GM06990 (cell line): Measurements from ENCODE around the gene TLDC2.
"Not testable (repeated sequence)": the region's sequence is repeated elsewhere in the genome, so short reads cannot be mapped to it uniquely, and the experiment has no call there.

ENCODE experiments used
- DNase-seq: peaks from one replicate; pipeline ENCODE4 v3.0.0-alpha.2; 2011; ENCODE audit not compliant: insufficient read length; ENCODE audit errors: extremely low read depth
- H3K27me3 ChIP-seq: replicated peaks from 2 replicates; pipeline ENCODE4 v1.6.0; 2011; ENCODE audit warnings: low read length; ENCODE audit not compliant: control insufficient read depth, insufficient read depth
- H3K36me3 ChIP-seq: 2 replicates; pipeline ENCODE4 v1.5.1; 2011; ENCODE audit warnings: low read length; ENCODE audit not compliant: control insufficient read depth, insufficient read depth
- H3K4me3 ChIP-seq: replicated peaks from 2 replicates; pipeline ENCODE4 v1.5.1; 2011; ENCODE audit warnings: low read depth, mild to moderate bottlenecking, control low read depth, low read length
- CTCF ChIP-seq: IDR thresholded peaks from 2 replicates; pipeline ENCODE4 v1.5.1; 2011; ENCODE audit warnings: low read length, control low read depth, mild to moderate bottlenecking, inconsistent platforms; ENCODE audit not compliant: insufficient read depth, poor library complexity, severe bottlenecking

The TLDC2 gene

GRCh38 chr20:36872852-36873251 lies 3.1 kb upstream of the TLDC2 start:
- TF ChIP-seq CTCF = no peak
- Histone ChIP-seq H3K36me3 (no peaks in the 10 kb centered on the region), H3K4me3 (no peak overlapping the region), H3K27me3 (no peaks in the 10 kb centered on the region)
- DNase-seq = no peak

GRCh38 chr20:36873498-36874189 lies 2.3 kb upstream of the TLDC2 start:
- H3K27me3 ChIP-seq = no peaks in the 10 kb centered on the region
- no peak for DNase-seq
- no peaks in the 10 kb centered on the region for H3K36me3 ChIP-seq
- no peak for TF ChIP-seq CTCF
- H3K4me3 ChIP-seq = no peak overlapping the region

GRCh38 chr20:36875093-36875492 lies 845 bp upstream of the TLDC2 start:
- not testable (repeated sequence) for H3K4me3 ChIP-seq, DNase-seq, H3K36me3 ChIP-seq, H3K27me3 ChIP-seq

- no peaks in the 10 kb centered on the region for H3K36me3 ChIP-seq
- no peak for TF ChIP-seq CTCF
- no peak for DNase-seq
- H3K4me3 ChIP-seq = no peak overlapping the region
- H3K27me3 ChIP-seq = no peaks in the 10 kb centered on the region
Measured at GRCh38 chr20:36876473-36876833, 515 bp downstream of the TLDC2 start.

- no peak for DNase-seq
- no peak overlapping the region for H3K4me3 ChIP-seq
- no peaks in the 10 kb centered on the region for H3K36me3 ChIP-seq
- no peaks in the 10 kb centered on the region for H3K27me3 ChIP-seq
- no peak for TF ChIP-seq CTCF
Measured at GRCh38 chr20:36878941-36879340, 3.0 kb downstream of the TLDC2 start.

GRCh38 chr20:36880741-36881250 lies 4.9 kb downstream of the TLDC2 start:
- no peaks in the 10 kb centered on the region for H3K36me3 ChIP-seq
- no peak for TF ChIP-seq CTCF
- no peak overlapping the region for H3K4me3 ChIP-seq
- no peak for DNase-seq
- no peaks in the 10 kb centered on the region for H3K27me3 ChIP-seq
